Fibroblast of gingiva (primary cell): ENCODE measurements around the gene MOBP.

Experiments used
- DNase-seq: peaks from one replicate; pipeline ENCODE4 v3.0.0-alpha.2; 2011; ENCODE audit warnings: low read depth

MOBP gene

GRCh38 chr3:39541917-39542329 is 74.4 kb downstream of the MOBP start:
- DNase-seq, result no peak

- DNase-seq, result no peak
Observed at GRCh38 chr3:39542588-39542988, 75.1 kb downstream of the MOBP start.

DNA sequence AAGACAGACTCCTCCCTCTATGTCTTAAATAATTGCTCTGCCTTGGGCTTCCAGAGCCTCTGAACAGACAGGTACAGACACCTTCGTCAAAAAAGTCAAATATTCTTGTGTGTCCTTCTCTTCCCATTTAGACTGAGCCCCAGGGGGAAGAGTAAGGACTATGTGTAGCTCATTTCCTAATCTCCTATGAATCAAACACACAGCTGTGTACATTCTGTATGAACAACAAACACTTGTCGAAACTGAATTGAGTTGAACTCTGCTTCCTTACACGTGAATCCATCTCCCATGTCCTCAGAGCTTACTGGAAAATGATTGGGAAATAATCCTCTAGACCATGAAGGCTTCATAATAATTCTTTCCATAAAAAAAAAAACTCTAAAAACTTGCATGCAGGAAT is 80.8 kb downstream of the MOBP start:
- DNase-seq, result peak; percentile 10

DNA sequence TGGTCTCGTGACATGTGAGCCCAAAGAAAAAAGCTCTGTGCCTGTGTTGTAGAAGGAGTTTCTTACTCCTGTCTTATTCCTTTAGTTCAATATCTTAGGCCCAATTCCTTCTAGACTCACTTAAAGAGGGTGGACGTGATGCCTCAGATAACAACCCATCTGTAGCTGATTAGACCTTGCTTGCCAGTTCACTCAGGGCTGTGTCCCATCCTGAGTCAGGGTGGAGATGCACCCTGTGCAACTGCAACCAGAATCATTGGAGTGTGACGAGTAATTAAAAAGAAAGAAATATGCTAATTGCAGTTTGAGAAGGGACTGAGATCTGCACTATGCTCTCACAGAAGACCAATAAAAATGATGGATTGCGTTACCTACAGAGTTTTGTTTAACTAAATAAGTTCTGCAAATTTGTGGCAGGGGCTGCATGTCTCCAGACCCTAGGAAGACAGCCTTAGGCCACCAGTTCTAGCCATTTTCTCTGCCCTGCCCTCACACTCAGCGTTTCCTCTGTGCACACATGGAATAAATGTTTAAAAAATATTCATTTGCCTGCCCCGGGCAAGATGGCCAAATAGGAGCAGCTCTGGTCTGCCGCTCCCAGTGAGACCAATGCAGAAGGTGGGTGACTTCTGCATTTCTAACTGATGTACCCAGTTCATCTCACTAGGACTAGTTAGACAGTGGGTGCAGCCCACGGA is 83.0 kb downstream of the MOBP start:
- DNase-seq, result no peak
